ENCODE results near the gene PPM1A.
A peak's percentile ranks its signal among the peaks of the same experiment; 100 is the strongest.

PPM1A gene
- total RNA-seq = 143 to 146 reads per million in 2 donors

GRCh38 chr14:60248697-60249318 is at the start of gene PPM1A:
Gene PPM1A, plus strand, starts transcription at chr14:60249221. Its CDS starts 33,483 bp downstream, at chr14:60282704.
- DNase-seq = peak; percentile 95

- no peak for DNase-seq
These were observed 49.7 kb upstream of the PPM1A start for GRCh38 chr14:60199321-60199720.

- DNase-seq = no peak
These were observed 44.7 kb upstream of the PPM1A start for GRCh38 chr14:60204104-60204842.

- no peak for DNase-seq
These were observed 43.9 kb upstream of the PPM1A start for GRCh38 chr14:60204843-60205774.

GRCh38 chr14:60206249-60206670 is 42.8 kb upstream of the PPM1A start:
- DNase-seq = no peak

GRCh38 chr14:60206837-60207533 is 42.0 kb upstream of the PPM1A start:
- DNase-seq = no peak

- no peak for DNase-seq
These were observed 38.3 kb upstream of the PPM1A start for GRCh38 chr14:60210703-60211102.

GRCh38 chr14:60211153-60211552 is 37.9 kb upstream of the PPM1A start:
- DNase-seq = no peak

- DNase-seq = no peak
These were observed 36.3 kb upstream of the PPM1A start for GRCh38 chr14:60212503-60213371.

- DNase-seq = no peak
These were observed 35.0 kb upstream of the PPM1A start for GRCh38 chr14:60214003-60214402.

- DNase-seq = no peak
These were observed 34.5 kb upstream of the PPM1A start for GRCh38 chr14:60214415-60215126.

- no peak for DNase-seq
These were observed 33.9 kb upstream of the PPM1A start for GRCh38 chr14:60215127-60215444.

GRCh38 chr14:60215520-60216420 is 33.3 kb upstream of the PPM1A start:
- no peak for DNase-seq

- DNase-seq = no peak
These were observed 31.3 kb upstream of the PPM1A start for GRCh38 chr14:60217713-60218112.

- no peak for DNase-seq
These were observed 28.9 kb upstream of the PPM1A start for GRCh38 chr14:60220084-60220483.

- DNase-seq = no peak
These were observed 28.1 kb upstream of the PPM1A start for GRCh38 chr14:60220917-60221316.

- DNase-seq = no peak
These were observed 27.6 kb upstream of the PPM1A start for GRCh38 chr14:60221457-60221856.

- DNase-seq = no peak
These were observed 26.2 kb upstream of the PPM1A start for GRCh38 chr14:60222820-60223219.

GRCh38 chr14:60225265-60225664 is 23.8 kb upstream of the PPM1A start:
- no peak for DNase-seq

GRCh38 chr14:60226298-60226697 is 22.7 kb upstream of the PPM1A start:
- no peak for DNase-seq

Measured in activated gamma-delta T cell (primary cell).